GM18519 (cell line): ENCODE results near the gene TMPRSS13.
"Not testable (repeated sequence)": the region's sequence is repeated elsewhere in the genome, so short reads cannot be mapped to it uniquely, and the experiment has no call there.

Experiments
- ATAC-seq: cut with Tn5 transposase; IDR thresholded peaks from one replicate; pipeline ENCODE4 v1.9.1; 2021; ENCODE audit warnings: mild to moderate bottlenecking, moderate library complexity; ENCODE audit not compliant: unreplicated experiment, low FRiP score

Gene TMPRSS13

DNA sequence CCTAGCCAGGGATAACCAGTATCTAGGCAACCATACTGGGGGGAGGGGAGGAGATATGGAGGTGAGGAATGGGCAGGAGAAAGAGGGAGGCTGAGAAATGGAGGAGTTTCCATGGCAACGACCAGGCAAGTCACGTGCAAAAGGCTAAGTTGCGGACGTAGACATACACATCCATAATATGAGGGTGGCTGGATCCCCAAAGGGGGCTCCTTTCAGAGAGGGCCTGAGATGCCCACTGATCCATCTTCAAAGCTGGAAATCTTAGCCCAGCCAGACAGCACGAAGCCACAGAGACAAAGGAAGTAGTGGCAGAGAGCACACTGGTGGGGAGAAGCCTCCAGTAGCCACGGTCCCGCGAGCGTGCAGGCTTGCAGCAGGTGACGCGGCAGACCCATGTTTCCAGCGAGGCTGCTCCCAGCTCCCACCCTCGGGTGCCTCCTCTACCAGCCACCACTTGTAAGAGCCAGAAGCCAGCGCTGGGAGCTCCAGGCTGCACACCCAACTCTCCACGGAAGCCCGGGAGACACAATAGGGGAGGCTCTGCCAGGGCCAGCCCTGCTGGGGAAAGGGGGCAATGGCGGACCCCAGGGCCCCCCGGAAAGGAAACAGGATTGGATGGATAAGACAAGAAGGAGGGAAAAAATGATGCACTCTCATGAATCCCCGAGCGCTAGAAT lies 53.7 kb downstream of the TMPRSS13 start:
- no peak for ATAC-seq

DNA sequence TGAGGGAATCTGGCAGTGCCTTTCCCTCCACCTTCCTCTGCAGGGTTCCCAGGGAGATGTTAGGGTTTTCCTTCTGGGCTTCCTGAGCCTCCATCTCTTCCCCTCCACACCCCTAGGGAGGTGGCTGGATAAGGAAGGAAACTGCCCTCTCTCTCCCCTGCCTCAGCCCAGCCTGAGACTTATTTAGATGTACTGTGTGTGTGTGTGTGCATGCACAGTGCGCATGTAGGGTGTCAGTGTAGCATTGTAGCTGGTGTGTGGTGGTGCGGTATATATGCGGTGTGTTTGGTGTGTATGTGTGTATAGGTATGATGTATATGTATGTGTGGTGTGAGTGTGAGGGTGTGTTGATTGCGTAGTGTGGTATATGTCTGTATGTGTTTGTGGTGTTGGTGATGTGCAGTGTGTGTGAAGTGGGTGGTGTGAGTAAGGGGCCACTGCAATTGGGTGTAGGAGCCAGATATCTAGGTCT lies 54.3 kb downstream of the TMPRSS13 start:
- ATAC-seq, result no peak

DNA sequence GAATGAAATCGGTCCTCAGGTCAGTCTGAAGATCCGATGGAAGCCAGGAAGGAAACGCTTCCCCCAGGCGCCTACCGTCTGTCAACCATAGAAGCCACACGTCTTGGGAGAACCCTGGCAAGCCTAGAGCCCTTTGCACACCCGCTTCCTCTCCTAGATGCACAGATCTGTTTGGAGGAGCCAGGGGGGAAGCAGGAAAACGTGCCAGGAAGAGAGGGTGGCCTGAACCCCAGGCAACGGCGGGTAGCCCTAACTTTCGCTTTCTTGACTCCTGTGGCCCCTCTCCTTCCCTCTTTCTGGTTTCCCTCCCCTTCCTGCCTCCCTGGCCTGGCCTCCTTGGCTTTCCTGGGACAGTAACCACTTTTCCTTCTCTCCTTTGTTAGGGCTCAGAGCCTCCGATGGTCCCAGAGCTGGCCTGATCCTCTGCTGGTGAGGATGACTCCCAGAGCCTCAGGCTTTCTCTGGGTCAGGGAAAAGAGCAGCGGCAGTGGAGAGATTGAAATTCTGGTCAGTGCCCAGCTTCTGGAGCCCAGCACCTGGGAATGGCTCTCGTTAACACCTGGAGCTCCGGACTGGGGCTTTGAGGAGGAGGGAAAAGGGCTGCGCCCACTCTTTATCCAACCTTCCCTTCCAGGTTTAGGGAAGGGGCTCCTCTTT lies 54.8 kb downstream of the TMPRSS13 start:
- ATAC-seq, result no peak

DNA sequence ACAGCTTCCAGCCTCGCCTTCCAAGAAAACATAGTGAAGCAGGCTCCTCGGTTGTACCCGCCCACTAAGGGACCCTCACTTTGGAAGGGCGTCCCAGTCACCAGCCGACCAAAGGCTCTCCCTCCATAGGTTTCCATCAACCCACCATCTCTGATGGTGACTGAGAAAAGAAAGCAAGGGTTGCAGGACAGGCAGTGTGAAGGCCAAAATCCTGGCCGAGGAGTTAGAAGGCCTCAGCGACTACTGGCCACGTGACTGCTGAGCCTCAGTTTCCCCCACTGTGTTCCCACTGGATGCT lies 55.4 kb downstream of the TMPRSS13 start:
- ATAC-seq, result no peak

DNA sequence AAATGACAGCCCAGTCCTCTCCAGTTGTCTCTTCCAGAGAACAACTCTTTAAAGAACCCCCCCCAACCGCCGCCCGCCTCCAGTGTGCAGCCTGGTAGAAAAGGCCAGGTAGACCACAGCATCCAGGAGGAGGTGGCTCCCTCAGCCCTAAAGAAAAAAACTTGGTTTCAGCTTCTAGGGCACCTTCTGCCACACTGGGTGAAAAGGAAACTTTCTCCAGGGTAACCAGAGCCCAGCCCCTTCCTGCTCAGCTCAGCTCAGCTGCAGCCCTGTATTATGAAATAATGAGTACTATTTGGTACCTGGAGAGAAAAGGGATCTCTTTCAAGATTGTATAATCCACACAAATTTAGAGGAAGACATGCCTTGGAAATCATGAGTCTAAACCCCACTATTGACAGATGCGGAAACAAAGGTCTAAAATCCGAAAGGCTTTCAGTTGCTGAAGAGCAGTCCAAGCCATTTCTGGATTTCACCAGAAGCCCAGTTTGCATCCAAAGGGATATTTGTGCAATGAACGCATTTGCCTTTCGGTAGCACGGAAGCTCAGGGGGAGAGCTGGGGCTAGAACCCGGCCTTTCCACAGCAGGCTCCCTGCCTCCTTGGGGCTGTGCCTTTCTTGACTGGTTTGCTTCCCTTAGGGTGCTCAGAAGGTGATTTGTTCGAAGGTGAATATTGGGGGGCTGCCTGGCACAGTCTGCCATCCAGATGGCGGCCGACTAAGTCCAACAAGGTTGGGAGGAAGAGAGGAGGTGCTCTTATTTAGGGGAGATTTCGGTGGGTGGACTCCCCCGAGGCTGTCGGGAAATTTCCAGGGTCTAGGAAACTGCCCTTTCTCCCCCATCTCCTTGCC lies 56.0 kb downstream of the TMPRSS13 start:
- no peak for ATAC-seq

DNA sequence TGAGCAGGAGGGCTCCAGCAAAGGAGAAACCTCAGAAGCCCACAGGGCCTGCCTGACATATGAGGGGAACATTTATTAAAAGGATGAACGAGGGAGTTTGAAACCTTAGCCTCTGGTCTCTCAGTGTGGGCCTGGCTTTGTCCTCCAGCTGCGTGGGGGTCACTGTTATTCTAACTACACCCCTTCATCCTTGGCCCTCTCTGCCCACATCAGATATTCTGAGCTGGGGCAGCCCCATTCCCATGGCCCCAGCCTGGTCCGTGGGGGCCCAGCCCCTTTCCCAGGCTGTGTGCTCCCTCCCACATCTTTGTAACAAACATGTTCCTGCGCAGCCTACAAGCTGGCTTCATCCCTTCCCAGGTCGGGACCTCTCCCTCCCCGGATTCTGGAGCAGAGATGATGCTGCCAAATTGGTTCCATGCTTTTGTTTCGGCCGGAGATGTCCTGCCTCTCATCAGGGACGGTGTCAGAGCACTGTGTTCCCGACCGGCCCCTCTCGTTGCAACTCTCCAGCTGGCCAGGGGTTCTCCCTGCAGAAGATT lies 56.7 kb downstream of the TMPRSS13 start:
- ATAC-seq, result no peak

DNA sequence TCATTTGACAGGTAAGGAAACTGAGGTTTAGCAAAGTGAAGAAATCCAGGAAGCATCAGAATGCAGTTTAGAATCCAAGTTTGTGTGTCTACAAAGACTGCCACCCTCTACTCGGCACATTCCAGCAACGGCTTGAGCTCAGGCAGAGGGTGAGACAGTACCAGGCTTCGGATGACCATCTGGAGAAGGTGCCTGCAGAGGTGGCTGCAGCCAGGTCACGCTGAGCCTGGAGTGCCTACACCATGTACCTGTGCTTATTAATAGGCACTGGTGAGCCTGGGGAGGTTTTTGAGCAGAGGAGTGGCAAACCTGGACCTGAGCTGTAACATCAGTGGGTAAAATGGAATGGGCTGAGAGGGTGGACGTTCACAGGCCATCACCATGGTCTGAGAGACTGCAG lies 57.4 kb downstream of the TMPRSS13 start:
- ATAC-seq, result no peak

DNA sequence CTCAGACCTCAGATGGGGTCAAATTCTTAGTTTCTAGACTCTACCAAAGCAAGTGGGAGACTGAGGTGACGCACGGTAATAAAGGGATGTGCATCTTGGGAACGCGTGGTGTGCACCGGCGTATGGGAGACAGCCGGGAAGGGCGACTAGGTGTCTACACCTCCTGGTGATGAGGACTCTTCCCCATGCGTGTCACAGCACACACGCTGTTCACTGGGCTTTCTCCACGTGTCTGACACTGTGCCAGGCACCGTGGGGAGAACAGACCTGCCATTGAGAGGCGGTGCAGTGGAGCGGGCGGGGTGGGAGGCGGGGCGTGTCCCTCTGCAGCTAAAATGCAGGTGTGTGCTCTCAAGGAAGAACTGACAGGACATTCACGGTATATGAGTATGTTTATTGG lies 58.0 kb downstream of the TMPRSS13 start:
- ATAC-seq, result no peak

DNA sequence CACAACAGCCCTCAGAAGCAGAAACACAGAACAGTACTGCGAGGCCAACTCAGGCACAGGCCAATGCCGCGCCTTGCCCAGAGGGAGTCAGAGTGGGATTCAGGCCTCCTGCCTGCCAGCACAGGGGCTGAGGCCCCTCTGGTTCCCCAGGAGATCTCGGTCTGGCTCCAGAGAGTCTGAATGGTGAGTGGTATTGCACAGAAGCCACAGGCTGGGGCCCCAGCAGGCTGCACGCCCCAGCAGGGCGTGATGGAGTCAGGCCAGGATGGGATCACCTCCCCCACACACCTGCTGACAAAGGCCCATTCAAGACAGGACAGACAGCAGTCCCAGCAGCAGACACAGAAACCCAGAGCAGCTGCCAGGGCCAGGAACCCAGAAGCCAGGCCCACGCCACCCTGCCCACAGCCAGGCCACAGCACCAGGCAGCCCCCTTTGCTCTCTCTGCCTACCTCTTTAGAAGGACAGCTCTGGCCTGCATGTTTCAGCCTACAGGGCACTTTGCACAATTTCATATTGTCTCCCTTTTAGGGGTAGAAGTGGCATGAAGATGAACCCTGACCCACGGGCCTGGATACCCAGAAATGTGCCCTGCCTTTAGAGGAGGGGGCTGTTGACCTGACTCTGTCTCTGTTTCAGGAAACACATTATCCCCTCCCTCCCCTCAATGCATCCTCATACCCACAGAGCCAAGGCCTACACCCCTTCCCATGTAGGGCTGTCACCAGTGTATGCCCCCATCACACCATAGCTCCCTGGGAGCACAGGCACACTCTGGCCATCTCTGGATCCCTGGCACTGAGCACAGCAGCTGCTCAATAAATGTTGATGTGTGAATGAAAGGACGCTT lies 58.9 kb downstream of the TMPRSS13 start:
- ATAC-seq, result no peak

DNA sequence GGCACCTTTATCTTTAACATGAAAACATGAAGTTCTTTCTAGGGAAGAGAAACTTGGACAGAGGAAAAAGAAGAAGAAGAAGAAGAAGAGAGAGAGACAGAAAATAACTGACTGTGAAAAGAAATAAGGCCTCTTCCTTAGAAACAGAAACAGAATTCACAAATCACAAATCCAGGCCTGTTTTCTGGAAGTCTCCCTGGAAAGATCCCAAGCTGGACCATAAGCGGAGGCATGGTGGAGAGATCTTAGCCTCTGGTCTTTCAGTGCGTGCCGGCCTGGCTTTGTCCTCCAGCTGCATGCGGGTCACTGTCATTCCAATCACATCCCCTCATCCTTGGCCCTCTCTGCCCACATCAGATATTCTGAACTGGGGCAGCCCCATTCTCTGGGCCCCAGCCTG lies 59.6 kb downstream of the TMPRSS13 start:
- ATAC-seq, result no peak

DNA sequence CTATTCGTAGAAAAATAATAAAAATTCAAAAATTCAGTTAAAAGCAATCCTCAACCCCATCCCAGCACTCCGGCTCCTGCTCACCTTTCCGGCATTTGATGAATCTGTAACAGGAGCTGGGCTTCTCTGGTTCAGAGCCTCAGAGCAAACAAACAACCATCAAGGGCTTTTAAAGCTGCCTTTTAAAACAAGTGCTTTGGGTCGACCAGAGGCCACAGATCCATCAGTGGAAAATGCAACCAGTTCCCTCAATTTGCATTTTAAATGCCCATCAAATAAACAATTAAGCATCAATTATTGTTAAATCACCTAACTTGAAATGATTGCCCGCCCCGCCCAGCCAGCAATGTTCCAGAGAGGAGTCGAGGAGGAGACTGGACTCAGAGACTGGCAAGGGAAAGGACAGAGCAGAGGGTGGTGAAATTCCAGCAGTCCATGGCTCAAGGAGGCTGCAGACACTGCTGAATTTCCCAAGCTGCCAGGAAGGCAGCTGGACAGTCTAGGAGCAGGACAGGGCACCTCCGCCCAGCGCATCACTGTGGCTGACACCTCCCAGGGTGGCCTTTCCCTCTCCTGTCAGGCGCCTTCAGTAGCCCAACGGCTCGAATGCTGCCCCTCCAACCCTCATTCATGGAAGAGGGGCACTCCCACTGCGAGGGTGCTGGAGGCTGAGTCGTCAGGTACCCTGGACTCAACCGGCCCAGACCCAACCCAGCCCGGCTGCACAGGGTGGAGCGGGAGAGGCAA lies 60.2 kb downstream of the TMPRSS13 start:
- no peak for ATAC-seq

DNA sequence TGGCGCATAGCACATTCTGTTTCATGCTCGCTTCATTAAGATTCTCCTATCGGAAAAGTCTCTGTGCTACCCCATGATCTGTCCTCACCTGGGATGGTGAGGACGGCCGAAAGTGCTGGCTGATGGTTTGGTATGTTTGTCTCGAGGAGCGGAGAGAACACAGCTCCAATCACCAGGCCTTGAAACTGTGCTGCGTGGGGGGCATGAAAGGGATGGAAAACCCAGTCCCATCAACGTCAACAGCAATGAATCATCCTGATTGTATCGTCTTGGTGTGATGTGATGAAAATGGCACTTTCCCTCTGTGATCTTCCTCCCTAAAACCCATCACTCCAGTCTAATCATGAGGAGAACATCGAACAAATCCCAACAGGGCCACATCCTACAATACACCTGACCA lies 61.1 kb downstream of the TMPRSS13 start:
- ATAC-seq, result no peak

DNA sequence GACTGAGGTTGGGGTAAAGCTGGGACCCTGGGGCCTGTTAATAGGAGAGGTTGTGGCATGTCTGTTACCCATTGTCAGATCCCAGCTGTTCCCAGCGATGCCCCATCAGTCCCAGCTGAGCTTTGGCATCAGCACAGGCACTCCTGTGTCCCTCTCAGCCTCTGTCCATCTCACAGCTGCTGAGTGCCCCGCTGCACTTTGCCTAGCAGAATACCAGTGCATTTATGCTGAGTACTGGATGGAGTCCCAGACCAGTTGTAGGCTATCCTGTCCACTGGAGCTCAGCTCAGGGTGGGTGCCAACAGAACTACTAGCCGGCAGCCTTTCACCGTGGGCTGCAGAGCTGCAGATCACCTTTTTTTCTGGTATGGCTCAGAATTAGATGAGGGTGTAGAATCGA lies 62.7 kb downstream of the TMPRSS13 start:
- ATAC-seq, result no peak

DNA sequence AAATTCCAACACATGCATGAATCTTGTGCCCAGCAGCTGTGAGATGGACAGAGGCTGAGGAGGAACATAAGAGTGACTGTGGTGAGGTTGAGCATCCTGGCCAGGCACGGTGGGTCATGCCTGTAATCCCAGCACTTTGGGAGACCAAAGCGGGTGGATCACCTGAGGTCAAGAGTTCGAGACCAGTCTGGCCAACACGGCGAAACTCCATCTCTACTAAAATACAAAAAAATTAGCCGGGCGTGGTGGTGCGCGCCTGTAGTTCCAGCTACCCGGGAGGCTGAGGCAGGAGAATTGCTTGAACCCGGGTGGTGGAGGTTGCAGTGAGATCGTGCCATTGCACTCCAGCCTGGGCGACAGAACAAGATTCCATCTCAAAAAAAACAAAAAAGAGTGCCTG lies 63.7 kb downstream of the TMPRSS13 start:
- ATAC-seq, result not testable (repeated sequence)

DNA sequence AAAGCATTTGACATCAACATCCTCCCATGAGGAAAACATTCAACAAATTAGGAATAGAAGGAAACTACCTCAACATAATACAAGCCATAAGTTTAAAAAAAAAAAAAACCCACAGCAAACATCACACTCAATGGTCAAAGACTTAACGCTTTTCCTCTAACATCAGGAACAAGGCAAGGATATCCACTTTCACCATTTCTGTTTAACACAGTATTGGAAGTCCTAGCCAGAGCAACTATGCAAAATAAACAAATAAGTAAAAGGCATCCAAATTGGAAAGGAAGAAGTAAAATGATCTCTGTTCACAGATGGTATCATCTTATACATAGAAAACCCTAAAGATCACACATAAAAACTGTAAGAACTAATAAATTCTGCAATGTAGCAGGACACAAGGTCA lies 65.8 kb downstream of the TMPRSS13 start:
- no peak for ATAC-seq

DNA sequence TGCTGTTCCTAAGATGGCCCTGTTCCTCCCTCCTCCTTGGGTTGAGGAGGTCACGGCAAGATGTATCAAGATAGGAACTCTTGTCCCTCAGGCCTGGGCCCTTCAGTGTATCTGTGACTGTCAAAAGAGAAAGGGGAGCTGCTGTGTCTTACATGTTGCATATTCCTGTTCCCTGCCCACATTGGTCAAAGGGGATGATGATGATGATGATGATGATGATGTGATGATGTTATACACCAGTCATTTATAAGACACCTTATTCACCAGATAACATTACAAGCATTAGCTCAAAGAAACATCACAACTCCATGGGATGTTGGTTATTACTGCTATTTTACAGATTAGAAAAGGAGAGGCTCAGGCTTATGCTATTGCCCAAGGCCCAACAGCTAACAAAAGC lies 66.4 kb downstream of the TMPRSS13 start:
- no peak for ATAC-seq

DNA sequence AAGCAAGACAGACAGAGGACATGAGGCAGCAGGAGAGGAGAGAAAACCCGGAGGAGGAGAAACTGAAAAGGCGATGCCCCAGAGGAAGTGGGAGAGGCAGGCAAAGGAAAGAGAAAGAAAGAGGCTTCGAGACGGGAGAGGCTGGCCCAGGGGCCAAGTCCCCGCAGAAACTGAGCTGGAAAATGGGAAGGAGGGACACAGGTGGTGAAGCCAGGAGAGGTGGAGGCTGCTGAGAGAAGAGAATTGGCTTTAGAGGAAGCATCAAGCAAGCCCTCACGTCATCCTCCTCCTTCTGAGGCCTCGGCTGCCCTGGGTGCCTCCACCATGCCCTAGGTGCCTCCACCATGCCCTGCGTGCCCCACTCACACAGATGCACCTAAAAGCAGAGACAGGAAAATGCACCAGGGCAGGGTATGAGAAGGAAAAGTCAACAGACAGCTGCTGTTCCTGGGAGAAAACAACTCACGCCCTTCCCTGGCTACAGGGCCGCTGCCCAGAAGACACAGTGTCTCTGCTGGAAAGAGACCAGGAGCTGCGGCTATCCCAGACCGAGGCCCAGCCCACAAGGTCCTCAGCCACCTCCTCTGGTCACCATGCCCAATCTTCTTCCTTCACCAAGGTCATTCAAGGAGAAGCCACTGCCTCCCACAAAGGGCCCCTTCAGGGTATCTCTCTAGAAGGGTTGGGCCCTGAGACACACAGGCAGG lies 67.0 kb downstream of the TMPRSS13 start:
- ATAC-seq, result no peak

DNA sequence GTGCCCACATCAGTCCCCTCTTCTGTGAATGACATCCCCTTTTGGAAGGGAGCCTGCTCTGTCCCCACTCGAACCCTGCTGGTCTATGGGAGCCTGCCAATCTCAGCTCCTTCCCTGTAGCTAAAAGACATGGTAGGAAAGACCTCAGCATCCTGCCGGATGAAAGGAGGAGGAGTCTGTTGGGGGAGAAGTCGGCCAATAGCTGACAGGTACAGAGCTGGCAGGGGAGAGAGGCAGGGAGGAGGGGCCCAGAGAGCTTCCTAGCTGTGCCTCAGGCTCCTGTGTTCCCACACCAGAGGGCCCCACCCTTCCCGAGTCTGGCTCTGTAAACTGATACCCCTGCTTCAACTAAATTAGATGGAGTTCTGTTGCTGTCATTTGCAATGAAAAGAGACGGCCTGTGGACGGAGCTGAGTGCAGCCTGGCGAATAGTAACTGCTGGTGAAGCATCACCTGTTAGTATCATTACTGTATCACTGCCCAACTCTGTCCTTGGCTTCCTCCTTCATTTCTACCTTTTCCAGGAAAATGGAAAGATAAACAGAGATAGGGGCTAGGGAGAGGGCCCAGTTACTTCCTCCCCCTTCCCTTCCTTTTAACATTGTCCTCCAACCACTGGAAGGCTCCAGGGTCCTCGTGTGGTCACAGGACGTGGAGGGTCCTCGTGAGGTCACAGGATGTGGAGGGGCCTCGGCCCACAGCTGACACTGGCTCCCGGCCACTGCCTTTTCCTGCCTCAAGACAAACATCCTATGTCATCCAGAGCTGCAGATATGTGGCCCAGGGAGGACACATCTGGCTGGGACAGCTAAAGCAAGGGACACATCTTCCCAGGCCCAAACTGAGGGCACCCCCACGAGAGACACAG lies 67.8 kb downstream of the TMPRSS13 start:
- no peak for ATAC-seq
